K562 (cell line): ENCODE measurements around the gene GRIP1. TPM values are rescaled to one million over a fixed set of nuclear protein-coding genes. Genes with fewer than 3 reads are reported as not detected.

ENCODE experiments used
- ATAC-seq: fragments of 200-7000 bp; cut with Tn5 transposase; 3 replicates; pipeline ENCODE4 v1.9.1; 2020; ENCODE audit warnings: moderate library complexity
- BruUV-seq: library from RNA; stranded (reverse); fragments of 400-500 nt; replicated peaks from 2 replicates; lab custom pipeline; 2021; lab: Mats Ljungman, UMichigan
- CTCF ChIA-PET: fragments of 300-600 bp; formaldehyde crosslinking; extraction: SDS; loops from one replicate; lab custom pipeline; 2021; ENCODE audit warnings: low intra/inter-chr PET ratio; lab: Yijun Ruan, JAX
- POLR2A ChIA-PET: fragments of 300-600, 350-650 bp; sonication (Branson Sonifier 250); formaldehyde crosslinking; extraction: SDS; loops from one replicate; lab custom pipeline; 2021; ENCODE audit warnings: antibody characterized with exemption, inconsistent platforms; lab: Yijun Ruan, JAX
- DNase-seq, 4 experiments: peaks; one replicate each; pipeline versions ENCODE4 v3.0.0 to v3.0.0-alpha.2; 2011 to 2018; ENCODE audit warnings: low spot score in 3 of 4, mixed read lengths in 3 of 4; ENCODE audit errors: extremely low read depth in 1 of 4
- FAIRE-seq: peaks from 2 replicates; lab custom pipeline; 2011; peaks lifted over from hg19 to GRCh38; lab: Jason Lieb, UNC
- H2AFZ ChIP-seq: 2 replicates; pipeline ENCODE4 v1.6.0; 2011; ENCODE audit warnings: low read depth, low read length, control low read depth, inconsistent platforms
- H3K27ac ChIP-seq: fragments of 200-600 bp; 3 replicates; pipeline ENCODE4 v1.8.0; 2011; ENCODE audit warnings: low read depth, mild to moderate bottlenecking, control low read depth, inconsistent platforms, low read length, moderate library complexity, mixed read lengths; ENCODE audit errors: extremely low read depth
- H3K27me3 ChIP-seq, 2 experiments: fragments of 300-600 bp in 1 of 2; 2 replicates in 1 of 2; 3 replicates in 1 of 2; pipeline versions ENCODE4 v1.6.0 to v1.8.0; 2011; ENCODE audit warnings: inconsistent platforms in 2 of 2, low read length in 2 of 2, mild to moderate bottlenecking in 1 of 2, mixed read lengths in 1 of 2, moderate library complexity in 1 of 2; ENCODE audit not compliant: control insufficient read depth in 2 of 2, insufficient read depth in 2 of 2
- H3K36me3 ChIP-seq: fragments of 300-600 bp; 3 replicates; pipeline ENCODE4 v1.8.0; 2011; ENCODE audit warnings: mild to moderate bottlenecking, low read length, inconsistent platforms; ENCODE audit not compliant: control insufficient read depth, insufficient read depth
- H3K4me1 ChIP-seq, 2 experiments: fragments of 200-600 bp in 1 of 2; replicated peaks in 1 of 2; 2 replicates in 1 of 2; 3 replicates in 1 of 2; pipeline versions ENCODE4 v1.5.1 to v1.8.0; 2011; ENCODE audit warnings: inconsistent platforms in 2 of 2, low read length in 2 of 2, mild to moderate bottlenecking in 1 of 2, mixed read lengths in 1 of 2, moderate library complexity in 1 of 2; ENCODE audit not compliant: control insufficient read depth in 2 of 2, insufficient read depth in 2 of 2
- H3K4me2 ChIP-seq: 2 replicates; pipeline ENCODE4 v1.6.1; 2011; ENCODE audit warnings: low read length, control low read depth, inconsistent platforms, mixed read lengths; ENCODE audit not compliant: insufficient read depth
- H3K4me3 ChIP-seq: fragments of 200-600 bp; sonication (generic), shearing (Covaris generic); 2 replicates; pipeline ENCODE4 v1.5.1; 2016; ENCODE audit warnings: control low read depth, inconsistent platforms
- H3K79me2 ChIP-seq: fragments of 200-600 bp; 3 replicates; pipeline ENCODE4 v1.8.0; 2011; ENCODE audit warnings: low read length, inconsistent platforms; ENCODE audit not compliant: control insufficient read depth, insufficient read depth
- H3K9ac ChIP-seq, 2 experiments: 2 replicates each; pipeline versions ENCODE4 v1.6.0 to v1.6.1; 2011; ENCODE audit warnings: low read depth in 2 of 2, low read length in 2 of 2, control low read depth in 1 of 2, inconsistent platforms in 1 of 2, mild to moderate bottlenecking in 1 of 2, mixed read lengths in 1 of 2; ENCODE audit not compliant: insufficient read depth in 1 of 2
- H3K9me1 ChIP-seq: one replicate; pipeline ENCODE4 v1.6.0; 2011; ENCODE audit warnings: inconsistent platforms, mild to moderate bottlenecking, low read length, moderate library complexity; ENCODE audit not compliant: control insufficient read depth, insufficient read depth
- H3K9me3 ChIP-seq: replicated peaks from 2 replicates; pipeline ENCODE4 v1.5.1; 2011; ENCODE audit warnings: low read depth, low read length, inconsistent platforms; ENCODE audit not compliant: control insufficient read depth, insufficient read depth
- H4K20me1 ChIP-seq: replicated peaks from 2 replicates; pipeline ENCODE4 v1.6.1; 2011; ENCODE audit warnings: low read length, inconsistent platforms, mixed read lengths; ENCODE audit not compliant: control insufficient read depth, insufficient read depth
- BRD9 ChIP-seq: fragments of 450-650 bp; IDR thresholded peaks from 2 replicates; pipeline ENCODE4 v1.6.1; 2018; ENCODE audit warnings: low read depth; ENCODE audit not compliant: partially characterized antibody
- HCFC1 ChIP-seq: IDR thresholded peaks from 2 replicates; pipeline ENCODE4 v1.6.1; 2012; ENCODE audit warnings: low read depth, low read length, improper control_type of control experiment
- KAT2B ChIP-seq: IDR thresholded peaks from one replicate; pipeline ENCODE4 v1.6.1; 2012; ENCODE audit warnings: low read depth, mild to moderate bottlenecking, control low read depth, inconsistent platforms, low read length, moderate library complexity
- KLF10 ChIP-seq: fragments of 250-450 bp; sonication (Bioruptor Pico); IDR thresholded peaks from 2 replicates; pipeline ENCODE4 v1.6.1; 2021; ENCODE audit warnings: matching md5 sums
- SUPT5H ChIP-seq: fragments of 450-650 bp; IDR thresholded peaks from 2 replicates; pipeline ENCODE4 v1.6.1; 2016
- ZFX ChIP-seq: sonication (generic); formaldehyde crosslinking; IDR thresholded peaks from 2 replicates; pipeline ENCODE4 v1.8.0; 2022; ENCODE audit warnings: mild to moderate bottlenecking, missing genetic modification reagents, moderate library complexity
- ZNF75A ChIP-seq: fragments of 450-650 bp; formaldehyde crosslinking; IDR thresholded peaks from 2 replicates; pipeline ENCODE4 v1.4.0; 2020; ENCODE audit warnings: mild to moderate bottlenecking
- WGBS: fragments of 100-300 bp; shearing (Covaris generic); methylation state at CpG from one replicate; pipeline ENCODE4 v1.1.6; 2016; ENCODE audit warnings: low coverage, mixed read lengths; ENCODE audit not compliant: insufficient coverage; ENCODE audit errors: missing lambda C conversion rate; 5-methylcytosine and 5-hydroxymethylcytosine counted together
- in situ Hi-C: fragments of 300-500 bp; cut with MboI; formaldehyde crosslinking; loops from 4 replicates; pipeline ENCODE4 v1.15.0; 2018; ENCODE audit warnings: inconsistent platforms, mixed read lengths
- intact Hi-C: fragments of 100-400 bp; cut with micrococcal nuclease; formaldehyde crosslinking; loops from 2 replicates; pipeline ENCODE4 v1.14.2; 2022
- polyA plus RNA-seq, 8 experiments: library from polyadenylated mRNA; depleted of rRNA in 4 of 8; stranded (reverse) in 5 of 8; unstranded in 3 of 8; fragments of >200 nt; fragmentation: Nextera tagmentation in 2 of 8; fragmentation: Illumina TruSeq in 1 of 8; extraction: Ambion mirVana in 2 of 8; extraction: Trizol in 1 of 8; gene quantifications; 2 replicates each; pipeline versions ENCODE4 v1.2.1 to v1.2.3, GENCODE V29; 2011 to 2014; ENCODE audit warnings: inconsistent platforms in 1 of 8, missing spikeins in 1 of 8
- total RNA-seq, 7 experiments: library from RNA; depleted of rRNA in 6 of 7; stranded (reverse); fragments of >200 nt in 6 of 7; fragmentation: Illumina TruSeq in 2 of 7; extraction: Trizol in 2 of 7; gene quantifications; 2 replicates each; pipeline versions ENCODE4 v1.2.1 to v1.2.3, GENCODE V29; 2011 to 2021; ENCODE audit warnings: low replicate concordance in 1 of 7

GRIP1 gene
- total and polyA plus RNA-seq, 9 of the 15 experiments (the other 6 are each of a cell fraction or from before 2014, with no cell fraction given): 0.28 to 1.2 (median 0.45) TPM

DNA sequence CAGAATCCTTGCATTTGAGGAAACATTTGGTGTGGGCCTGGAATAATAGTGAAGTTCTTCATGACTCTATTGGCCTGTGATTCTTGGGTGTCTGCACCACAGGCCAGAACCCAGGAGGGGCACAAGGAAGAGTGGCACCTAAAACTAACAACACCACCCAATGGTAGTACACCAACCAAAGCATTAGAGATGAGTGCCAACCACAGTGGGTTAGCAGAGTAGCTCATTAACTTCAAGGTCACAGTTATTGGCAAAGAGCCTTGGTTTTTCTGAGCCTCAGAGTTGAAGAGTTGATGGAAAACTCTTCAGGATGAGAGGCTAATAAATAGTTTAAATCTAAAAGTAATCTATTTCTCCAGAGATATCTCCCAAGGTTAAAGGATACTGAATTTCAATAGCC lies 319.6 kb downstream of the GRIP1 start (continued):
- TF ChIP-seq ZNF75A (no peak), KLF10 (CRISPR knock-in tag) (no peak), ZFX (CRISPR knock-in tag) (no peak), KAT2B (no peak), SUPT5H (no peak)
- TF ChIP-seq, all 486 proteins: peak for 0

DNA sequence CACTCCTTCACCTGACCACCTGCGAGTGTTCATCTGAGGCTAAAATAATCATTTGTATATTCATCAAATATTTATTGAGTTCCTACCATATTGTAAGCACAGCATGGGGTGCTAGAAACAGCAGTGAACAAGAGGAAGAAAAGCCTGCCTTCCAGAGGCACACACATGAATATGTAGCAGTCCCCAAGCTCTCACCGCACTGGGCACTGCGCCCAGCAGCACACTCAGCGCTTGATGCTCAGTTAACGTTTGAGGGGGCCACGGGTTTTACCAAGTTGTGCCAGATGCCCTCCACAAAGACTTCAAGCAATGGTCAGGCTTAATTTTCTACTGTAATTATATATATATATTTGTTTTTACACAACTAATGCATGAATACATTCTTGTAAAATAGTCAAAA lies 324.6 kb downstream of the GRIP1 start:
- no peak overlapping the region for H3K9ac ChIP-seq
- no peak overlapping the region for H2AFZ ChIP-seq
- 7% methylated on average over 6 of the region's 6 CpGs for WGBS
- H3K4me1 ChIP-seq: no peaks in the 10 kb centered on the region
- no peaks in the 10 kb centered on the region for H3K9me3 ChIP-seq
- TF ChIP-seq HCFC1 (no peak), BRD9 (no peak)
- no peak overlapping the region for H3K4me3 ChIP-seq
- H3K27ac ChIP-seq: no peak overlapping the region
- no peak for ATAC-seq
- H3K79me2 ChIP-seq: no peaks in the 10 kb centered on the region
- no peak for DNase-seq
- ChIA-PET POLR2A (interaction anchor here (0.6 to 1.0 kb wide), 2 partner anchors 9 to 583 kb away, joined by 3 read pairs; no protein-coding TSS in a partner anchor), CTCF (no interaction called here)
- in situ Hi-C loops: no loop called here
- no peaks in the 10 kb centered on the region for H3K36me3 ChIP-seq
- H3K9me1 ChIP-seq: no peaks in the 10 kb centered on the region
- intact Hi-C loops: loop anchor here (10.0 kb wide), 1 partner anchor 331 kb away; no protein-coding TSS in a partner anchor
- H3K27me3 ChIP-seq: peaks cover 2 to 13% of the 10 kb centered on the region in 2 experiments; a peak in 4 of 5 replicates
- H4K20me1 ChIP-seq: no peaks in the 10 kb centered on the region
- FAIRE-seq: no peak
- H3K4me2 ChIP-seq: no peak overlapping the region
- BruUV-seq: no TSS peak
